ENCODE results near the gene PRR14L.

PRR14L gene

DNA sequence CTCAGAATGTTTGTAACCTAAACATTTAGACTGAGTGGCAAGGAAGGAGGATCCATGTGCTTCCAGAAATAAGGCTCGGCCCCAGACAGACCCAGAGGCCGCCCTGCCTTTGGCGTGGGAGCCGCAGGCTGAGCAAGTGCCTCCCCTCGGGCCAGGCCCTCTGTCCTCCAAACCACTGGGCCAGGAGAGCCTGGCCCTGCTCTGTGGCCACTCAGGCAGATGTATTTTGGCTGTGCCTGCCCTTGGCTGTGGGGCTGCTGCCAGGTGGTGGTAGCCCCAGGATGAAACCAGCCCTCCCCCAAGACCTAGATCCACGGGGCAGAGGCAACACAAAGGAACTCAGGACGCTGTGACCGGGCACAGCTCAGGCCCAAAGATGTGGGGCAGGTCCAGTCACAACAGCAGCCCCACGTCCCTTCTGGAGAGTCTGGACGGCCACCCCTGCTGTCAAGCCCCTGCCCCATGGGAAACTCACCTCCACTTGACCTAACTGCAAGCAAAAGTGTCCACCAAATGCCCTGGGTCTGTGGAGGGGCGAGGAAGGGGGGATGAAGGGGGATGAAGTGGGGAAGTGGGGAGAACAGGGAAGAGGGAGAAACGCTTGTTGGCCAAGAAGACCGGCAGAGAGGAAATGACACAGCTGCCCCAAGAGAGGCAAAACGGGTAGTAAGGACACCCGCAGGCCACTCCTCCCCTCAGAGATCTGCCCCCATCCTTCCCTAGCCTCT is 111.9 kb downstream of the PRR14L start:
- DNase-seq = peak; percentile 73

DNA sequence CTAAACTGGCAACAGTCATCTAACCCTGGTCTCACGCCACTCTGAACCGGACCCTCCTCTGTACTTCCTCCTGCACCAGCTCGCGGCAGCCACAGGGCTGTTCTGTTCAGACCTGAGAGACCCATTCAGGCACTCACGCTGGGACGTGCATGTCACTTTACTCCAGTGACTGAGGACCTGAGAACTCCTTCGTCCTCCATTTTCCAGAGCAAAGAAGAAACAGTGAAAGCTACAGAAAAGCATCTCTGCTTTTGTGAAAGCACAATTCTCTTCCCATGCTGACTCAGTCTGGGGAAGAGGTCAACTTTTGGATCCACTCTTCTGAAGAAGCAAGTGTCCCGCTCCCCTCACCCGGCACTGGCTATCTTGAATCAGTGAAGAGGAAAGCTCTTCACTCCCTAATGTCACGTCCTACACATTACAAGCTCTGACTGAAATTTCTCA is 112.5 kb downstream of the PRR14L start:
- DNase-seq = peak; percentile 83

DNA sequence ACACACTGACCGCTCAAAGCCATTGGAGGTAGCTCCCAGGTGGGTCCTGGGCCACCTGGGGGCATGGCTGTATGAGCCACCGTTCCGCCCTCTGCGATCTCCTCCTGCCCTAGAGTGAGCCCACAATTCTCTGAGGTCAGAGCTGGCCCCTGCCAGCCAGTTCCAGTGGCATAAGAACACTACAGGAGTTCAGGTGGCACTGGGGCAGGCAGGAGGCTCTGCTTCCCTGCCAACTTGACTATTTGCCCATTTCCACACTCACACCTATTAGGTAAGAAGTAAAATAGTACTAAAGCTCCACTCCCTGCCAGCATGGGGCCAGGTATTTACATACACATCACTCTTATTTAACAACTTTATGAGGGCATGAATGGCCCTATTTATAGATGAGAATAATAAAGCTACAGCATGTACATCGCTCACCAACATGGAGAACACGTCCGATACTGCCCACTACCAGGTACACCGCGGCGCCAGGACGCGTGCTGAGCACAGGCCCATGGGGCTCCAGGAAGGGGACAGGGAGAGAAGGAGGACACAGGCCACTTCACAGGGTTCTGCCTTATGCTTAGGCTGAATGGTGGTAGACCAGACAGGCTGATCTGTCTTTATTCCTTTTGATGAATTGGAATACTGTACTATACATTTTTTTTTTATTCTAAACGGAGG is 114.2 kb downstream of the PRR14L start:
- DNase-seq = no peak

DNA sequence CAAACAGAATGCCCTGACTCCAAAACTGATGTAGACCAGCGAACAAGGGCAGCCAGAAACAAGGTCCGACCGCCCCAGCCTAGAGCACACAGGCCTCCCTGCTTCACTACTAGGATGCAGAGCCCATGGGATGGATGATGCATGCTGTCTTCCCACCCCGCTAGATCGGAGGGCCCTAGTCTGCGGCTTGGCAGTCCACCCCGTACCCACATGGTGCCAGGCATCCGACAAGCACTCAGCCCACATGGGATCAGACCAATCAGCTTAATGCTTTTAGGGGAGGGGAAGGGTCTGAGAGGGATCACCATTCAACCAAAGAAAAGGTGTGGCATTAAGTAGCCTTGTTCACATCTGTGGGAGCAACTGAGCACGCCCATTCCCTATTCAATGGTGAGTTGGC is 118.5 kb downstream of the PRR14L start:
- DNase-seq = peak; percentile 67
